NCI-H187 (cell line): ENCODE measurements around the gene PRKACB.

Experiments
- DNase-seq, 2 experiments: peaks; one replicate each; lab custom pipeline; 2025; lab: John Stamatoyannopoulos, UW

Gene PRKACB

GRCh38 chr1:84156210-84156621 is 12.1 kb downstream of the PRKACB start:
- DNase-seq, result no peak

DNA sequence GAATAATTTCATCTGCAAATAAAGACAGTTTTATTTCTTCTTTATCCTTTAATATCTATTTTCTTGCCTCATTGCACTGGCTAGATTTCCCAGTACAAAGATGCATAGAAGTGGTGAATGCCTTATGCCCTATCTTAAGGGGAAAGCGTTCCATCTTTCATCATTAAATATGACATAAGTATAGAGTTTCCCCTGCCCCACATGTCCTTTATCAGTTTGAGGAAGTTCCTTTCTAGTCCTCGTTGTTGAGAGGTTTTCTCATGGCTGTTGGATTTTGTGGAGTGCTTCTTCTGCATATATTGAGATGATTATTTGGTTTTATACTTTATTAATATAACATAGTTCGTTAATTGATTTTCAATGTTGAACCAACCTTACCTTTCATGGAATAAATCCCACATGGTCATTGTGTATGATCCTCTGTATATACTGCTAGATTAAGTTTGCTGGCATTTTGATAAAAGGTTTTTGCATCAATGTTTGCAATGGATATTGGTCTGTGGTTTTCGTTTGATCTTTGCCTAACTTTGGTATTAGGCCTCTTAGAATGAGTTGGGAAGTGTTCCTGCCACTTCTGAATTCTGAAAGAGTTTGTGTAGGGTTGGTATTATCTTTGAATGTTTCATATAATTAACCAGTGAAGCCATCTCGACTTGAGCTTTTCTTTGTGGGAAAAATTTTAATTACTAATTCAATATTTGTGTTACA is 15.6 kb downstream of the PRKACB start:
- no peak for DNase-seq

- no peak for DNase-seq
Measured at GRCh38 chr1:84162295-84162694, 18.2 kb downstream of the PRKACB start.

GRCh38 chr1:84163123-84163931 is 19.3 kb downstream of the PRKACB start:
- no peak for DNase-seq

DNA sequence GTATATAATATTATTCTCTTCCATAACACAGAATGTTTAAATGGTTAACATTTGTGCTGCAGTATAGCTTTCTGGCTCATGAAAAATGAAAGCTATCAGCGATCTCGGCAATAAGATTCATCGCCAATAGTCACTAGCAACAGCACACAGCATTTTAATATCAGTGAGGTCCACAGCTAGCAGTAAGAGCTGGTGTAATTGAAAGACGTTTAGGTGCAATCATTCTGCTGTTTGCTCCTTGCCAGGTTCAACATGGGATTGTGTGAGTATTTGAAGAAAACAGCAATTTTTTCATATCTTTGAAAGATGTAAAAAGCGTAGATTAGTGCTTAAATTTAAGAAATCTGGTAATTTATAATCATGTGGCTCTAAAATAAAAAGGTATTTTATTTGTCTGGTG is 20.1 kb downstream of the PRKACB start:
- no peak for DNase-seq

DNA sequence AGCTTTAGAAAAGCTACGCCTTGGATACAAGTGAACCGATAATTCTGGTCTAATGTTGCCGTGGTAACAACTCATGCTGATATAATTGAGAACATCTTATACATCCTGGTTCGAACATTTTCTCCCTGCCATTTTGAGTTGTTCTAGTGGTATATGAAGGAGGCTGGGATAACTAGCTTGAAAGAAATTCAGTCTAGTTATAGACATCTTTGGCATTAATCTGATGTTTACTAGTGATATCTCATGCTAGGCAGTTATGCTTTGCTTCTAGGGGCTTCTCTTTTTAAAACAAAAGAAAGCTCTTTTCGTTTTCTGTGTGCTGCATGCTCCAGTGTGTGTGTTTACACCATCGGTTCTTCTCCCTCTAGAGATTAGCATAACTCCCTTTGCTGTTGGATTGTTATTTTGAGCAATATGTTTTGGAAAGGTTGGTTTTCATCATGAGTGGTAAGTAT is 20.5 kb downstream of the PRKACB start:
- DNase-seq, result no peak

DNA sequence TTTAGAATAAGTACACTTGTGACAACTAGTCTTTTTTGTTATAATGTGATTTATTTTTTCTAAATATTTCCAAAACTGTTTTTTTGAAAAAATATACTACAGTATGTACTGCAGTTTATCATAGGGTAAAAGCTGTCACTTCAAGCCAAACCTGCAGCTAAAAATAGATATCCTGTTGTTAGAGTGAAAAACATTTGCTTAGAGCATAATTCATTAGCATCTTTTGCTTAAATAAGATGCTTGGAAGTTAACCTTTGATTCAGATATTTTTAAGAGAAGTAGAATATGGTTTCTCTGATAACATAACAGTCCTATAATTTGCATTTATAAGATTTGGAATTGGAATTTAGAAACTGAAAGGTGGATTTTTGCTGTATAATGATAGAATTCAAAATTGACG is 21.5 kb downstream of the PRKACB start:
- no peak for DNase-seq

DNA sequence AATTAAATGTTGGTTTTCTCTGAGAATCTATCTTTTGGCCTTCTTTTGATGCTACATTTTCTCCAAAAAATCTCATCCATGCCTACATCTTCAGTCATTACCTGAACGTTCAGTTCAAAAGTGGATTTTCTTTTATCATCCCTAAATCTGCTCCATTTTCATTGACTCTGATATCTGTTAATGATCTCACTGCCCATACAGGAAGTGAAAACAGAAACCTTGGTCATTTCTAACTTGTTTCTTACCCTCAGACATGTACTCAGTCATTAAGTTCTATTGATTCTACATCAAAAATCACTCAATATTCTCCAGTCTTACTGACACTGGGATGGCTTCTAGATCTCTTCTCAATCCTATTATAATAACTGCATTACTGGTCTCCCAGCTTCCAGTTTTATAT is 22.7 kb downstream of the PRKACB start:
- no peak for DNase-seq

- no peak for DNase-seq
Measured at GRCh38 chr1:84168783-84169182, 24.7 kb downstream of the PRKACB start.

DNA sequence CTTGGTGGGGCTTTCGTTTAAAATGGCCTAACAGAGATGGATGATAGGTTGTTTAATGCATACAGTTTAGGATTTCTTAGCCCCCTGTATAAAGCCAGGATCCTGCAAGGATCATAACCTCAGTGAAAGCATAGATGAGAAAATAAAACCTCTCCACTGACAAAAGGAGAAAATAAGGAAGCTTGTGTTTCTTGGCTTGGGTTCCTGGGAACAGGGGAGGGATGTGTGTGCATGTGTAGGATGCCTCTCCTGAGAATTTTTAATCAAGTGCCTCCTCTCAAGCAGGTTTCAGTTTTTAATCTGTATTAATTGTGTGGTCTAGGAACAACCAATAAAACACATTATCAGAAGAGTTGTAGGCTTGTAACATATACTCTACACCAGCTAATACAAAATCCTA is 26.1 kb downstream of the PRKACB start:
- no peak for DNase-seq

GRCh38 chr1:84171481-84171880 is 27.4 kb downstream of the PRKACB start:
- no peak for DNase-seq

DNA sequence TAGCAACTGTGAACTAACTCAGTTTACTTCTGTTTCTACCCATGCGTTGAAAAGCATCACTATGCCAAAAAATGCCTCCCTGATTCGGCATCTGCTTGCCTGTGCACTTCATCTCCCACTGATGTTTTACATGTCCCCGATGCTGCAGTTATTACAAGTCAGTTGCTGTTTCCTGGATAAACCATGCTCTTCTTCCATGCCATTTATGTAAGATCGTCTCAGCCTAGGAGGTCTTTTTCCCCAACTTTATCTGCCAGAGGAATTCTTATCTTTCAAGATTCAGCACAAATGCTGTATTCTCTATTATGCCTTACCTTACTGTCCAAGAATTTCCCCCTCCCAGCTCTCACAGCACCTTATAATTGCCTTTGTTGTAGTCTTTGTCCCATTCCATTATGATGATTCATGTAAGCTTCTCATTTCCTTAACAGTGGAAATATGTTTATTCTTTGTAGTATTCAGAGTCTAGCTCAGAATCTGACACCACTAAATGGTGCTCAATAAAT is 30.0 kb downstream of the PRKACB start:
- DNase-seq, result no peak

- no peak for DNase-seq
Measured at GRCh38 chr1:84181350-84182005, 37.4 kb downstream of the PRKACB start.

DNA sequence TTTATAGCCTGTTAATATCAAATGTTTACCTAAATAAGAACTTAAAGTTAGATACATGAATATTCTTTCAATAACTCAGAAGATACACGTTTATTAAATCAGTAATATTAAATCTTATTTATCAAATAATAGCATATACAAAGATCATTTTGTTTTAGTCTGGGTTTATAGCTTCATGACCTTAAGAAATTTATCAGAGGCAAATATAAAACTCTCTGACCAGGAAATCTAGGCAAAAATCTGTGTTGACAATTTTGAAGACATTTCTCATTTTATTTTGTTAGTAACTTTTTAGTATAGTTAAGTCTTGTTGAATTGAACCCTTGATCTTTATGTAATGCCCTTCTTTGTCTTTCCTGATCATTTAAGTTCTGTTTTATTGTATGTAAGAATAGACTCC is 46.4 kb downstream of the PRKACB start:
- no peak for DNase-seq

GRCh38 chr1:84192681-84193080 is 48.6 kb downstream of the PRKACB start:
- no peak for DNase-seq

DNA sequence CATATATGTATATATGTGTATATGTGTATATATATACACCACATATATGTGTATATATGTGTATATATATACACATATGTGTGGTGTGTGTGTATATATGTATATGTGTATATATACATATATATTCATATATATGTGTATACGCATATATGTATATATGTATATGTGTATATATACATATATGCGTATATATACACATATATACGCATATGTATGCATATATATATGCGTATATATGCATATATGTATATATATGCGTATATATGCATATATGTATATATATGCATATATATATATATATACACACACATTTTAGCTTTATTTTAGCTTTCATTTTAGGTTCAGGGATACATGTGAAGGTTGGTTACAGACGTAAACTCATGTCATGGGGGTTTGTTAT is 54.8 kb downstream of the PRKACB start:
- no peak for DNase-seq

DNA sequence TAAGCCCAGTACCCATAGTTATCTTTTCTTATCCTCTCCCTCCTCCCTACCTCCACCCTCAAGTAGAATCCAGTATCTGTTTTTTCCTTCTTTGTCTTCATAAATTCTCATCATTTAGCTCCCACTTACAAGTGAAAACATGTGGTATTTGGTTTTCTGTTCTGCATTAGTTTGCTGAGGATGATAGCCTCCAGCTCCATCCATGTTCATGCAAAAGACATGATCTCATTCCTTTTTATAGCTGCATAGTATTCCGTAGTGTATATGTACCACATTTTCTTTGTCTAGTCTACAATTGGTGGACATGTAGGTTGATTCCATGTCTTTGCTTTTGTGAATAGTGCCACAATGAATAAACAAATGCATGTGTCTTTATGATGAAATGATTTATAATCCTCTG is 55.2 kb downstream of the PRKACB start:
- no peak for DNase-seq

DNA sequence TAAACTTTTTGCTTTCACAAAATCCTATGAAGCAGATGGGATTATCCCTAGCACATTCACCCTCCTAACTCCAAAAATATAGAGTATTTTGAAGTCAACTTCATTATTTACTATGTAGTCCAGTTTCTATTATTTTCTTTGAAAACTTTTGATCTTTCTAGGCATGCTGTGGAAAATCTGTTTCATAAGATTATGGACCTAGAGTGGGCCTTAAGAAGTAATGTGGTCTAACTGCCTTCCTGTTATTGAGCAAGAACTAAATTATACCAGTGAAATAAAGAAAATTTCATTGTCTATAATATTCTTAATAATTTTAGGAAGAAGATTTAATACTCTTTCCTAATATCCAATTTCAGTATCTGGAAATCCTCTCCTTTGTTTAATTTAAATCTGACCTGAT is 58.1 kb downstream of the PRKACB start:
- no peak for DNase-seq

- no peak for DNase-seq
Measured at GRCh38 chr1:84206375-84206774, 62.3 kb downstream of the PRKACB start.

DNA sequence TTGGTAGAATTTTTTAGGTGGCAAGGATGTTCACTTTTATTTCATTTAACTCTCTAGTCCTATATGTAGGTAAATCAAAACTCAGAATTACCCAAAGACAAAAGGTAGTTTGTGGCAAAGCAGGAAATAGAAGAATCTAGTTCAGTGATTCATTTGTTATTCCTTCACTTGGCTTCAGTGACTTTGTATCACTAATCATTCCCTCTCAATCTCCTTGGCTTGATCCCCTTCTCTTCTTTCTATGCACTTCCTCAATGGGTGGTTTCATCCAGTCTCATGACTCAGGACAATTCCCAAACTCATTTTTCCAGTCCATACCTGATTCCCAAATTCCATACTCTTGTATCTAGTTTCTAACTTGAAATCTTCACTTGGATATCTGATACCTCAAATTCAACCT is 64.9 kb downstream of the PRKACB start:
- no peak for DNase-seq

GRCh38 chr1:84214115-84214956 is 70.3 kb downstream of the PRKACB start:
- DNase-seq, result no peak

DNA sequence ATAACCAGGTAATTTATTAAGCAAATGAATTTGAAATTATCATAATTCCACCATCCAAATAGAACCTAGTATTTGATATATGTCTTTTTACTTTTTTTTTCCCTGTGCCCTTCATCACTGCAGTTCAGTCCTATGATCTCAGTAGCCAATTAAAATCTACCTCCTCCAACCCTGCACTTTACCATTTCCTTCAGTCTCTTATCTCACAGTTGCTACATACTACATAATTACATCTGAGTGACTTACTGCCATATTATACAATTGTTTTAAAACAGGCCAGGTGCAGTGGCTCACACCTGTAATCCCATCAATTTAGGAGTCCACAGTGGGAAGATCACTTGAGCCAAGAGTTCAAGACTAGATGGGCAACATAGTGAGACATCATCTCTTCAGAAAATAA is 73.2 kb downstream of the PRKACB start:
- DNase-seq, result no peak
